OCI-LY3 (cell line): ENCODE results near the gene TMEM39B.
A peak's percentile ranks its signal among the peaks of the same experiment; 100 is the strongest.

Experiments used
- EZH2phosphoT487 ChIP-seq: fragments of 200-600 bp; shearing (Covaris generic); IDR thresholded peaks from 2 replicates; pipeline ENCODE4 v1.6.1; 2018; ENCODE audit warnings: antibody characterized with exemption, mixed run types, low read depth
- TF ChIP-seq, protein P1 (sequence below): fragments of 200-600, 300-600 bp; sonication (generic); IDR thresholded peaks from 2 replicates; pipeline ENCODE4 v1.5.1; 2014; ENCODE audit warnings: antibody characterized with exemption, low read length, low read depth

DNA sequence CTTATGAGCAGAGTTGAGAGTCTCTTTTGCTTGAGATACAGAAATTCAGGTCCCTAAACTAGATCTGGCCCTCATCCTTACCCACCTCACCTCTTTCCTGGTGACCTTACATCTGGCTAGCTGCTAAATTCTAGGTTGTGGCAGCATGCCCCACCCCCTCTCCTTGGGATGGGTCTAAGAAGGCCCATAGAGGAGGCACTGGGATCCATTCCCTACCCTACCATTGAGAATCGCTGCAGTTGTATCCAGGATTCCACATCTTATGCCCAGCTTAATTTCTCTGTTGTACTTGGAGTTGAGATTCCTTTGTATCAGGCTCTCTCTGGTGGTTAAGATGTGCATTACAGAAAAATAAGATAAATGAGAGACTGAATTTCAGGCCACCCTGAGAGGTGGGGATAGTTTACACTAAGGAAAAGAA is 9.5 kb upstream of the TMEM39B start:
- TF ChIP-seq, protein P1, sequence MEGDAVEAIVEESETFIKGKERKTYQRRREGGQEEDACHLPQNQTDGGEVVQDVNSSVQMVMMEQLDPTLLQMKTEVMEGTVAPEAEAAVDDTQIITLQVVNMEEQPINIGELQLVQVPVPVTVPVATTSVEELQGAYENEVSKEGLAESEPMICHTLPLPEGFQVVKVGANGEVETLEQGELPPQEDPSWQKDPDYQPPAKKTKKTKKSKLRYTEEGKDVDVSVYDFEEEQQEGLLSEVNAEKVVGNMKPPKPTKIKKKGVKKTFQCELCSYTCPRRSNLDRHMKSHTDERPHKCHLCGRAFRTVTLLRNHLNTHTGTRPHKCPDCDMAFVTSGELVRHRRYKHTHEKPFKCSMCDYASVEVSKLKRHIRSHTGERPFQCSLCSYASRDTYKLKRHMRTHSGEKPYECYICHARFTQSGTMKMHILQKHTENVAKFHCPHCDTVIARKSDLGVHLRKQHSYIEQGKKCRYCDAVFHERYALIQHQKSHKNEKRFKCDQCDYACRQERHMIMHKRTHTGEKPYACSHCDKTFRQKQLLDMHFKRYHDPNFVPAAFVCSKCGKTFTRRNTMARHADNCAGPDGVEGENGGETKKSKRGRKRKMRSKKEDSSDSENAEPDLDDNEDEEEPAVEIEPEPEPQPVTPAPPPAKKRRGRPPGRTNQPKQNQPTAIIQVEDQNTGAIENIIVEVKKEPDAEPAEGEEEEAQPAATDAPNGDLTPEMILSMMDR: peak; percentile 42
- no peak for TF ChIP-seq EZH2phosphoT487
